Head of caudate nucleus (tissue), 42 donors: Measurements from ENCODE around the gene GRPEL1.
A peak's percentile ranks its signal among the peaks of the same experiment; 100 is the strongest.
"Not testable (repeated sequence)": the region's sequence is repeated elsewhere in the genome, so short reads cannot be mapped to it uniquely, and the experiment has no call there.

Source experiments
- DNase-seq, 42 donors: peaks; one replicate each; pipeline versions ENCODE4 v3.0.0 to v3.0.0-alpha.2; 2020 to 2021; ENCODE audit warnings: mixed read lengths in 7 of 42
- intact Hi-C: fragments of 100-400 bp; cut with DNase I; formaldehyde crosslinking; loops from one replicate; pipeline ENCODE4 v1.15.0; 2022

Gene GRPEL1

DNA sequence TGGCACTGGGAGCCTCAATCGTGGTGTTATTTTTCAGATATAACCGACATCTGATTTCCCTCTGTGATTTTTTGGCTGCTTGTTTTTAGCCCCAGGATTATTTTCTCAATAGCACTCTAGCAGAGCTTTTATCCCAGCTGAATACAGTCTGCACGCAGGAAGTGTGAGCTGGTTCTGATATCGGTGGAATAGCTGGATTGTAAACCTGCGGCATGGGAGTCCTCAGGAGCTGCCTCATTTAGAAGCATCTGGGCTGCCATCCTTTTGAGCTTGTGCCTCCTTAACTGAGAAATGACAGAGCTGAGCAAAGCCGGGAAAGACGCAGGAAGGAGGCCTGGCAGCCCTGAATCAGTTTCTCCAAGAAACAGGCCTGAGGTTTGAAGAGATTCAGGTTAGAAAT is 28.4 kb upstream of the GRPEL1 start:
- intact Hi-C loops, result no loop called here
- DNase-seq, result peak in 4 of 42 donors; percentile 1 to 22 (median 7)

DNA sequence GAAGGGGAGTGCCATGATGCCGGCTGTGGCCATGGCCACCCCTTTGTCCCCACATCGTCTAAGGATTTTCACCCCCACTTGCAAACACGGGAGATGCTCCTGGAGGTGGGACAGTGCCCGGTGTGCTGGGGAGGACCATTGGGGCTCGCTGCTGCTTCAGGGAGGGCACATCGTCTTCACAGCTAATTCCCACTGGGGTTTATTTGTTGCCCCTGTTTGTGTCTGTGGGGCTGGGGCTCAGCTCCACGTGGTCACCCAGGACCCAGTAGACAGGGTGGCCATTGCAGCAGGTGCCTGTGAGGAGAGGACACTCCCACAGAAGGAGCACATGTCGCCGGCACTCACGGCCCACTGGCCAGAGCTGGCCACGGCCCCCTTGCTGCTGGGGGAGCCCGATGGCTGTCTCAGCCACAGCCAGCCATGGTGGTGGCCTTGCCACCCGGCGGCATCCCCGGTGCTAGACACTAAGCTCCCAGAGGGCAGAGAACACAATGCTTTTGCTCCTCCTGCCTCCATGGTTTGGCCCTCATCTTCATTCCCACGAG is 27.8 kb upstream of the GRPEL1 start:
- intact Hi-C loops, result no loop called here
- peak in 3 of 42 donors; percentile 2 to 6 (median 3) for DNase-seq

DNA sequence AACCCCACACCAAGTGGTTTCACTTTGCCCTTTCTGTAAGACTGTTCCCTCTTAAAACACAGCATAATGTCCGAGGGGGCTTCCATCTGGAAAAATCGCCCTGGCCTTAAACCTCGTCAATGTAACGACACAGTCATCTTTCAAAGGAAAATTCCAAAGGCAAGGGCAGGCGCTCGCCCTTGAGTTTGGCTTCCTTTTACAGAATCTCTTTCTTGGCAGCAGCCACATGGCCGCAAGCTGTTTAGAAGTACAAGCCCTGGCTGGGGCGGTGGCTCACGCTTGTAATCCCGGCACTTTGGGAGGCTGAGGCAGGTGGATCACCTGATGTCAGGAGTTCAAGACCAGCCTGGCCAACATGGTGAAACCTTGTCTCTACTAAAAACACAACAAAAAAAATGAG is 27.1 kb upstream of the GRPEL1 start:
- intact Hi-C loops, result no loop called here
- DNase-seq, result peak in 7 of 42 donors; percentile 9 to 41 (median 22)

DNA sequence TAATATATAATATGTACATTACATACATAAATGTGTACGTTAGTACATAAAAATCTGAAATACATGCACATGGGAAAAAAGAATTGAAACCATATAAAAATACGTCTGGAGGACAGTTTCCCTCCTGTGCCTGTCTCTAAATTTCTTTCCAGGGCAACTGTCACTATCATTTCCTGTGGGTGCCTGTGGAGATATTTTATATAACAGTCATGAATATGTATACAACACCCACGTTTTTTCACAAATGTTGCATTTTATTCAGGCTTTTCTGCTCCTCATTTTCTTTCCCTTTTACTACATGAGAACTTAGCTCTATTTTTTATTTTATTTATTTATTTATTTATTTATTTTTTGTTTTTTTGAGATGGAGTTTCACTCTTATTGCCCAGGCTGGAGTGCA is 24.2 kb upstream of the GRPEL1 start:
- peak in 2 of 42 donors; percentile 1 to 16 for DNase-seq
- intact Hi-C loops, result no loop called here

DNA sequence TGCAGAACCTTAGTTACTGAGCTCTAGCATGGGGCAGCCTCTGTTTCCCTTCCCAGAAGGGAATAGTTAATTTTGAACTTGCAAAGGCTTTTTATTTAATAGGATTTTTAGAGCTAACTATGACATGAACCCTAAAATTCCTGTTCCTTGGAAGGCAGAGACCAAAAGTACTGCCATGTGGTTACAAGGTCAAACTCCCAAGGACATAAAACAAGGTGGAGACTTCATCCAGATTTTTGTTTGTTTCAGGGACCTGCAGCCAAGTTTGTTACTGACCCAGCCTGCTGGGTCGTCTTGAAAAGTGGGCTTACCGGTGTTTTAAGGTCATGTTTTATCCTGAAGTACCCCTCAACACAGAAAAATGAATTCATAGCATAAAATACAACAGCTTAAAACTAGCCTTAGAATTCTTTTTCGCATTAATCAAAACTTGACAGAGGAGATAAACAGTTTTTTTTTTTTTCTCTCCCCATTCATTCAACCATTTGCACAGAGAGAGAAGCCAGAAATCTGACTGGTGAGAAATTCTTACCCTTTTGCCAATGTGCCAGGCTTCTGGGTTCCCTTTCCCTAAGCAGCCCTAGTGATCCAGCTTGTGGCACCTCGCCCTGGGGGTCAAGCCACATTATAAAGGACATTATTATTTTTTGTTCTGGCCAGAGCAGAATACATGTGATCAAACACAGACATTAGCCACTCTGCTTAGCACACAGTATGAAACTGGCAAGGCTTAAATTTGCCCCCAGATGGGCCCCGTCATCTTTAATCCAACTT is 21.5 kb upstream of the GRPEL1 start:
- intact Hi-C loops, result no loop called here
- DNase-seq, result peak in 9 of 42 donors; percentile 9 to 51 (median 19)

DNA sequence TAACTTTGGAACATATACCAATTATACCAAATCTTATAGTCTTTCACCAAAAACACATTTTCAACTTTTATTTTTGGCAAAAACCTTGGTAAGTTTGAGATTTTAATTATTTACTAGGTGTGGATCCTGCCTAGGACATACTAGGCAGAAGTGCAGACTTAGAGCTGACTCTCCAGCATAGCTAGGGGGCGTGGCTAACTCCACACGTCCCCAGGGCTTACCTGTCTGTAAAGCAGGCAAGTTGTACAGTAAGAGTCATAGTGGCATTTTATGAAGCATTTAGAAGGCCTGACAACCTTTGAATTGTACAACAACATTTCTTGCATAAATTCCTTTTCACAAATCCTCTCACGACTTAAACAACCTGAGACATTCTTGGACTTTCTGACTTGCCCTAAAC is 19.2 kb upstream of the GRPEL1 start:
- DNase-seq, result no peak
- intact Hi-C loops, result no loop called here

DNA sequence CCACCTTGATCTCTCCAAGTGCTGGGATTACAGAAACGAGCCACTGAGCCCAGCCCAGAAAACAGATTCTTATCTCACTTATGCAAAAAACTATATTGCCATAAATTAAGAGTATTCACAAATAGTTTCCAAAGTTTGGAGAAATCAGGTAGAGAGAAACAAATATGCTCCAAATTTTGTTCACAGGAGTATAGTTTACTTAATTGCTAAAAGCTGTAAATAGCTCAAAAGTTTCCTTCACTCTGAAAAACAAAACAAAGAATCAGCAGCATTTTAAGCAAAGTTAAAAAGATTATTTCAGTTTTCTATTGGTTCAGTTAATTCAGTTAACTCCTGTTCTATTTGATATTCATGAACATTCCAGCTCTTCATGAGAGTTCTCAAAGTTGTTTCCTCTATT is 18.5 kb upstream of the GRPEL1 start:
- DNase-seq, result no peak
- intact Hi-C loops, result no loop called here

DNA sequence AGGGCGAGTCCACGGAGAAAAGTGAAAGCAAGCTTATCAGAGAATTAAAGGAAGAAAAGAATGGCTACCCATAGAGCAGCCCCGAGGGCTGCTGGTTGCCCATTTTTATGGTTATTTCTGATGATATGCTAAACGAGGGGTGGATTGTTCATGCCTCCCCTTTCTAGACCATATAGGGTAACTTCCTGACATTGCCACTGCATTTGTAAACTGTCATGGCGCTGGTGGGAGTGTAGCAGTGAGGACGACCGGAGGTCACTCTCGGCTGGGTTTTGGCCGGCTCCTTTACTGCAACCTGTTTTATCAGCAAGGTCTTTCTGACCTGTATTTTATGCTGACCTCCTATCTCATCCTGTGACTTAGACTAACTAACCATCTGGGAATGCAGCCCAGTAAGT is 16.7 kb upstream of the GRPEL1 start:
- DNase-seq, intact Hi-C loops: not testable (repeated sequence)

DNA sequence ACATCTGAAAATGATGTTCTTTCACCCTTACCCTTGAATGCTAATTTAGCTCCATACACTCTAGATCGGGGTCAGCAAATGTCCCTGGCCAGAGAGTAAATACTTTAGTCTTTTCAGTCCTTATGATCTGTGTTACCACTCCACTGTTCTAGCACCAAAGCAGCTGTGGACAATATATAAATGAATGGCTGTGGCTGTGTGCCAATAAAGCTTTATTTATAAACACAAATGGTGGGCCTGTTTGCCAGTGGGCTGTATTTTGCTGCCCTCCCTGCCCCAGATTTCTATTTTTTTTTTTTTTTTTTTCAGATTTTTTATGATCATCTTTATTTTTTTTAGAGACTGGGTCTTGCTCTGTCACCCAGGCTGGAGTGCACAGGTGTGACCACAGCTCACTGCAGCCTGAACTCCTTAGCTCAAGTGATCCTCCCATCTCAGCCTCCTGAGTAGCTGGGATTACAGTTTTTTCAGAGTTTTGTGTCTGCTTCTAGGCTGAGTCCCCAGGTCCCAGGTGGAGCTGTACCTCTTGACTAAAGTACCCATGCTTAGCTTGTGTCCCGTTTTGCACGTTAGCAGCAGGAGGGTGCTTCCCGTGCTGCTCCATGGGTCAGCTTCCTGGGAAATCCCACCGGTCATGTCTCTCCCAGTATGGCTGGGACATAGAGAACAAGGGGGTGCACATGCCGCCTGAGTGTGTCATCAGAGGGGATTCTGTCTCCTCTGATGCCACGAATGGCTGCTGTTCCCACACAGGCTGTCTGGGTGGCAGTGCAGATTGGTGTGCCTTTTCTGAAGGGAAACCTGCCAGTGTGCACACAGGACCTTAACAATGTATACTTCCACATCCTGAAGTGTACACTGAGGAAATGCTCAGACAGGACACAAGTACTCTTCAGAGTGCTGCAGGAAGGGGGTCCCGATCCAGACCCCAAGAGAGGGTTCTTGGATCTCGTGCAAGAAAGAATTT is 16.0 kb upstream of the GRPEL1 start:
- DNase-seq, result peak in 1 of 42 donors; percentile 3
- intact Hi-C loops, result no loop called here

DNA sequence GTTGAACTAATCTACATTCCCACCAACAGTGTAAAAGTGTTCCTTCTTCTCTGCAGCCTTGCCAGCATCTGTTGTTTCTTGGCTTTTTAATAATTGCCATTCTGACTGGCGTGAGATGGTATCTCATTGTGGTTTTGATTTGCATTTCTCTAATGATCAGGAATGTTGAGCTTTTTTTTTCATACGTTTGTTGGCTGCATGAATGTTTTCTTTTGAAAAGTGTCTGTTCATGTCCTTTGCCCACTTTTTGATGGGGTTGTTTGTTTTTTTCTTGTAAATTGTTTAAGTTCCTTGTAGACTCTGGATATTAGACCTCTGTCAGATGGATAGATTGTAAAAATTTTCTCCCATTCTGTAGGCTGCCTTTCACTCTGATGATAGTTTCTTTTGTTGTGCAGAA is 12.0 kb upstream of the GRPEL1 start:
- intact Hi-C loops, result loop anchor here (10.0 kb wide), 1 partner anchor 175 kb away; the partner anchor contains the start of gene TBC1D14
- not testable (repeated sequence) for DNase-seq

DNA sequence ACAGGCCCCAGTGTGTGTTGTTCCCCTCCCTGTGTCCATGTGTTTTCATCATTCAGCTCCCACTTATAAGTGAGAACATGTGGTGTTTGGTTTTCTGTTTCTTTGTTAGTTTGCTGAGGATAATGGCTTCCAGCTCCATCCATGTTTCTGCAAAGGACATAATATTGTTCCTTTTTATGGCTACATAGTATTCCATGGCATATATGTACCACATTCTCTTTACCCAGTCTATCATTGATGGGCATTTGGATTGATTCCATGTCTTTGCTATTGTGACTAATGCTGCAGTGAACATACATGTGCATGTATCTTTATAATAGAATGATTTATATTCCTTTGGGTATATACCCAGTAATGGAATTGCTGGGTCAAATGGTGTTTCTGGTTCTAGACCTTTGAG is 11.6 kb upstream of the GRPEL1 start:
- not testable (repeated sequence) for DNase-seq
- intact Hi-C loops, result loop anchor here (10.0 kb wide), 1 partner anchor 175 kb away; the partner anchor contains the start of gene TBC1D14

DNA sequence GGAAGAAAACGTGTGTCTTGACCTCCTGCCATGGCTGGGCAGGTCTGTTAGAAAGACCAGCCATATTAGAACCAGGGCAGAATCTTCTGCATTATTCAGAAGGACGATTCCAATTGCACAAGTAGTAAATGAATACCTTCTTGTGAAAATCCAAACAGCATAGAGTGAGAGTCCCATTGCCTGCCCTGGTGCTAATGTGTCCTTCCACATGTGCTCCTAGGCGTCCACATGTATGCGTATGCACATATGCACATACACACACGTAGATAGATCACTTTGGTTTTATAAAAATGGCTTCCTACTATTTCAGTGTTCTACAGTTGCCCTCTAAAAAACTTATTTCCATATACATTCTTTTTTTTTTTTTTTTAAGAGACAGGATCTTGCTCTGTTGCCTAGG is 10.2 kb upstream of the GRPEL1 start:
- no peak for DNase-seq
- intact Hi-C loops, result loop anchor here (10.0 kb wide), 1 partner anchor 173 kb away; the partner anchor contains the start of gene TBC1D14

DNA sequence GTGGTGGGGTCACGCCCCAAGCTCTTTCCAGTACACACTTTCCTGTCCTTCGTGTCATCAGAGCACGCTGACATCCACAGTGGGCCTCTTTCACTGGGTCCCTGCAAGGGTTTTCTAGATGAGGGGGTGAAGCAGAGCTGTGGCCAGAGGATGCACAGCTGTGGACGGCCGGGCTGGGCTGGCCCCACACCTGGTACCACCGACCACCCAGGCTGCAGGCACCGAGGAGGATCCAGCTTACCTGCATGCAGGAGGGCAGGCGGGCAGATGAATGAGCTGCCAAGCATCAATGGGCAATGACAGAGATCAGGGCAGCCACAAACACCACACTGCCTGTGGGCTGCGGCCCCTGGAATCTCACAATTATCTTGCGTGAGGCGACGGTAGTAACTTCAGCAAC is 9.5 kb upstream of the GRPEL1 start:
- no peak for DNase-seq
- intact Hi-C loops, result loop anchor here (10.0 kb wide), 1 partner anchor 173 kb away; the partner anchor contains the start of gene TBC1D14

DNA sequence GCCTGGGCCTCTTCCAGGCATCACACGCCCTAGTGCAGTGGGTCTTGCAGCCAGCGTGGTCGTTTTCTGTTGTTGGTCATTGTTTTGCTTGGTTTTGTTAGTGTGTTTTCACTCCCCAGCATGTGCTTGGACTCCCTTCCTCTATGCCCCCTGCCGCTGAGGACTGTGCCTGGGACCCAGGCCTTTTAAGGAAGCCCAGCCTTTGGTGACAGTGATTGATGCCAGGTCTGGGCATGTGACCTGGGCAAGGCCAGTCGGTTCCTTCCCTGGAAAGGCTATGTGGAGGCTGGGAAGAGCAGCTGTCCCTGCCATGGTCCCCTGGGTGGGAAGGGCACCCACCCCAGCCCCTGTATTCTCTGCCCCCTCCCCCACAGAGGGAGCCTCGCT is 8.8 kb upstream of the GRPEL1 start:
- no peak for DNase-seq
- intact Hi-C loops, result loop anchor here (10.0 kb wide), 1 partner anchor 172 kb away; the partner anchor contains the start of gene TBC1D14

DNA sequence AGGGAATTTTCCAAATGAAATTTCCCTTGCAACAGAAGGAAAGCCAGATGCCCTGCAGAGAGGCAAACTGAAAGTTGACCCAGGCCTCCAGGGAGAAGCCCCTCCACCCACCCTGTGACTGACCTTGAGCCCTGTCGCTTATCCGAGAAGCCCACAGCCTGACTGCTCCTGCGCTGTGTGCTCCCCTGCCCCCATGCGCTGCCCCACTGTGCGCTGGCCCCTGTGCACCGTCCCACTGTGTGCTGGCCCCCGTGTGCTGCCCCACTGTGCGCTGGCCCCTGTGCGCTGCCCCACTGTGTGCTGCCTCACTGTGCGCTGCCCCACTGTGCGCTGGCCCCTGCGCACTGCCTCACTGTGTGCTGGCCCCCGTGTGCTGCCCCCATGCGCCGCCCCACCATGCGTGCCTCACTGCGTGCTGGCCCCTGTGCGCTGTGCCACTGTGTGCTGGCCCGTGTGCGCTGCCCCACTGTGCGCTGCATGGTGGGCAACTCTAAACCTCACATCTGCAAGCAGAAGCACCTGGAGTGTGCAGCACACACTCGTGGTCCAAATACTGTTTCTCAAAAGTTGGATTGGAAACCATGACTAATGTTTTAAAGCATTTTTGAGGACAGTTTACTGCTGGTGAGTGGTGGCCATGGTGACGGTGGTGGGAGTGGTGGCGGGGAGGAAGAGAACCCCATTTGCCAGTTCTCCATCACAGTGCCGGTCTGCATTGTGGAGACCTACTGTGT is 8.3 kb upstream of the GRPEL1 start:
- no peak for DNase-seq
- intact Hi-C loops, result loop anchor here (10.0 kb wide), 1 partner anchor 171 kb away; the partner anchor contains the start of gene TBC1D14

DNA sequence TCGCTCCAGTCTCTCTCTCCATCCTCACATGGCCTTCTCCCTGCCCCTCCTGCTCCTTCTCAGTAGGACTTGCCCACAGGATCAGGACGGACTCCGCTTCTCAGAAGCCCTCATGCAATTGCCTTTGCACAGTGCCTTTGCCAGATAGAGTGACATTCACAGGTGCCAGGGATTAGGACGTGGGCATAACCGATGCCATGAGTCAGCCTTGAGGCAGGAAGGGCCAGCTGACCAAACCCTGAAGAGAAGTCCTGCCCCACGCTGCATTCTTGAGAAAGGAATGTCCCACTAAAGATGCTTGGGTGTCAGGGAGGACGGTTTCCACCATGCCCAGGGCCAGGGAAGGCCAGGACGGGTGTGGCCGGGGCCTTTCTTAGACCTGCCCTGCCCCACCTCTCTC is 6.6 kb upstream of the GRPEL1 start:
- DNase-seq, result peak in 1 of 42 donors; percentile 8
- intact Hi-C loops, result loop anchor here (10.0 kb wide), 1 partner anchor 170 kb away; the partner anchor contains the start of gene TBC1D14

DNA sequence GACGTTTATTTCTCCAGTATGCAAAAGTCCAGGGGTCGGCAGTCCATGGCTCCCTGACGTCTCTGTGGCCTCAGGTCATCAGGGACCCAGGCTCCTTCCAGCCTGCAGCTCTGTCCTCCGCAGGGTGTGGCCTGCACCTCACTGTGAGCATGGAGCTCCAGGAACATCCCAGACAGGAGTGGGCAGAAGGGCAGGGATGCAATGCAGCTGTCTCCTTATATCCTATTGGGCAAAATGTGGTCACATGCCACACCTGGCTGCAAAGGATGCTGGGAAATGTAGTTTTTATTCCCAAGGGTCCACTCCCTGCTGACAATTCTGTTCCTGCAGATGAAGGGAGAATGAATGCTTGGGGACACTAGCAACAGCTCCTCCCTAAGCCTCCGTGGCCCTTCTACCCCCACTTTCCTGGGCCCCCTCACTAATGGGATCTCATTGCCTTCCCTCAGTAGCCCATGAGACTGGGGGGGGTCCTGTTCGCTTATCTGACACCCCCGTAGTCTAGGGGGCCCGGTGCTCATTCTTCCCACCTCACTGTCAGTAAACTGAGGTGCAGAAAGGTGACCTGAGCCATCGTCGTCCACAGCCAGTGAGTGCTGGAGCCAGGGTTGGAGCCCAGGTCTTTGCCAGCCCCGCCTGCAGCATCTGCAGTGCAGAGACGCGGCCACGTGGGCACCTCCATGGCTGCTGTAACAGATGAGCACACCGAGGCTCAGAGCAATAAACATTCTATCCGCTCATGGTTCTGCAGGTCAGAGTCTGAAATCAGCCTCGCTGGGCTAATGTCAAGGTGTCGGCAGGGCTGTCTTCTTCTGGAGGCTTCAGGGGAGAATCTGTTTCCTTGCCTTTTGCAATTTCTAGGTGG is 5.9 kb upstream of the GRPEL1 start:
- intact Hi-C loops, result loop anchor here (10.0 kb wide), 1 partner anchor 169 kb away; the partner anchor contains the start of gene TBC1D14
- peak in 32 of 42 donors; percentile 24 to 75 (median 56) for DNase-seq
